H1 (cell line): ENCODE data around the gene ELMO1. TPM values are rescaled to one million over a fixed set of nuclear protein-coding genes. Genes with fewer than 3 reads are reported as not detected.

Experiments
- CBX8 ChIP-seq: fragments of 300-800, 300-1000 bp; sonication (generic); IDR thresholded peaks from 2 replicates; pipeline ENCODE4 v1.7.1; 2016; ENCODE audit warnings: low read depth, low read length, borderline replicate concordance
- CEBPB ChIP-seq: IDR thresholded peaks from 2 replicates; pipeline ENCODE4 v1.6.1; 2012; ENCODE audit warnings: low read depth, low read length
- JUN ChIP-seq: IDR thresholded peaks from 2 replicates; pipeline ENCODE4 v1.6.1; 2011; ENCODE audit warnings: low read depth, mild to moderate bottlenecking, improper control_type of control experiment, low read length
- SAP30 ChIP-seq: fragments of 300-600 bp; sonication (generic); IDR thresholded peaks from 2 replicates; pipeline ENCODE4 v1.7.1; 2012; ENCODE audit warnings: low read length, moderate library complexity, mild to moderate bottlenecking, inconsistent platforms; ENCODE audit not compliant: insufficient read depth, insufficient replicate concordance
- polyA plus RNA-seq, 7 experiments: library from polyadenylated mRNA; depleted of rRNA in 3 of 7; stranded (reverse) in 5 of 7; unstranded in 2 of 7; fragments of >200 nt in 5 of 7; fragments of 200-250 nt in 2 of 7; gene quantifications; 1 replicate in 5 of 7; 2 replicates in 1 of 7; 4 replicates in 1 of 7; pipeline versions ENCODE4 v1.2.1 to v1.2.3, GENCODE V29; 2011 to 2013; ENCODE audit warnings: missing spikeins in 2 of 7, mixed read lengths in 2 of 7
- total RNA-seq: library from RNA; stranded (reverse); fragmentation: NEBNext Ultra II Directional; extraction: Animal tissue kit (Norgen Biotek cat#: 25700); gene quantifications from 2 replicates; pipeline ENCODE4 v1.2.1, GENCODE V29; 2021

ELMO1 gene
- total and polyA plus RNA-seq, 2 of the 8 experiments (the other 6 are each of a cell fraction or from before 2014, with no cell fraction given): 18.4 to 21.0 TPM

DNA sequence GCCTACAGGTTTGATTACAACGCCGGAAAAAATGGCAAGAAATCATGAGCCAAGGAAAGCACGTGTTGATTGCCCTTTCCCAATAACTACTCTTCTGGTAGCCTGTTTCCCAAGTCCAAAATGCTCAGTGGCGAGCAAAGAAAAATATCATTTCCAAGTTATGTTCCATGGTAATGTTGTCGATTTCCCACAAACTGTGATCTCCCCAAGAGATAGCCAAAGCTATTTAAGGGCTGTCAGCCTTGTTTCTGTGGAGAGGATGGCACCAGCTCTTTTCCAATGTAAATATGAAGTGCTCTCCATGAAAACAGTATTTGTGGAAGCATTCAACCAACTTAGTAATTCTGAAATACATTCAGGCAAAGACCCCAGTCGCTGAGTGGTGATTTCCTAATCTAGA lies 491.9 kb downstream of the ELMO1 start (continued):
- TF ChIP-seq CBX8 (no peak), JUN (no peak), CEBPB (no peak), SAP30 (no peak)
